Urinary bladder (tissue), 4 donors: ENCODE results near the gene GPR39. TPM values are rescaled to one million over a fixed set of nuclear protein-coding genes. Genes with fewer than 3 reads are reported as not detected.

Experiments
- DNase-seq: peaks from one replicate; pipeline ENCODE4 v3.0.0-alpha.2; 2015; ENCODE audit errors: extremely low spot score
- H3K27ac ChIP-seq: one replicate; pipeline ENCODE4 v1.5.1; 2013; ENCODE audit warnings: low read depth, mild to moderate bottlenecking, moderate library complexity
- H3K36me3 ChIP-seq: one replicate; pipeline ENCODE4 v1.6.1; 2013; ENCODE audit warnings: mild to moderate bottlenecking, moderate library complexity; ENCODE audit not compliant: insufficient read depth
- H3K4me1 ChIP-seq: one replicate; pipeline ENCODE4 v1.6.1; 2013; ENCODE audit warnings: mild to moderate bottlenecking, moderate library complexity; ENCODE audit not compliant: insufficient read depth
- H3K4me3 ChIP-seq: one replicate; pipeline ENCODE4 v1.5.1; 2013; ENCODE audit warnings: low read depth, low read length
- WGBS: extraction: QIAGEN DNeasy Blood & Tissue Kit; methylation state at CpG from one replicate; pipeline ENCODE4 v1.1.7; 2013; 5-methylcytosine and 5-hydroxymethylcytosine counted together
- polyA plus RNA-seq: library from polyadenylated mRNA; stranded (reverse); fragments of 200-250 nt; gene quantifications from one replicate; pipeline ENCODE4 v1.2.3, GENCODE V29; 2013
- small RNA-seq: library from RNA; depleted of rRNA; stranded (forward); fragments of <200 nt; gene quantifications from one replicate; pipeline ENCODE3, GENCODE V24; 2014
- total RNA-seq: library from RNA; depleted of rRNA; stranded (reverse); fragments of >200 nt; gene quantifications from one replicate; pipeline ENCODE4 v1.2.3, GENCODE V29; 2014
- donor health status: healthy with polysubstance abuse.
- donor health status: healthy.

The GPR39 gene
- total and polyA plus RNA-seq, 2 donors, result 1.4 to 3.2 TPM

DNA sequence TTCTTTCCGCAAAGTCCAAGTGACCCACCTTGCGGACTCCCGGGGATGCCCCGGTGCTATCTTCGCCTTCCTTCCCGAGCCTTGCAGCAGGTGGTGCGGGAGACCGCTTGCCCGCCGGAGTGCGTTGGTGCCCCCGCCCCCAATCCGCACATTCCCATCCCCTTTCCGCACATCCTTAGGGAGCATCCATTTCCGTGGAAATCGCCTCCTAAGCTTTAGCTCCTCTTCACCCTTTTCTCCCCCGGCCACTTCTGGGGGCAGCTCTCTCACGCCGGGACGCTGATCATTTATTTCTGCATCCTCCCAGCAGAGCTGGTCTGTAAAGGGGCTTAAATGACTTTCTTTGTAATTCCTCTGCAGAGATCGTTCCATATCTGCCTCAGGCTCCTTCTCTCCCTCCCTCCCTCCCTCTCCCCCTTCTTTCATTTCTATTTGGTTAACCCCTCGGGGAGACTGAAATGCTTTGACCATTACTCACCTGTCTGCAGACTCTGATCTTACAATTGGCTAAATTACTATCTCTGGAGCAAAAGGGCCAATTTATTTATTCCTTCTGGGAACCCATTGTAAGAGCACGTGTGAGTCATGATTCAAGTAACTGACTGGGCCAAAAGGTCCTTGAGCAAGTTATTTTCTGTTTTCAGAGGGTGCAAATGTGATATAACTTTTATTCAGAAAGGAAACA lies 254.7 kb downstream of the GPR39 start:
- DNase-seq, result no peak
- H3K4me1 ChIP-seq, result peaks cover 3% of the 10 kb centered on the region
- no peak overlapping the region for H3K27ac ChIP-seq
- H3K4me3 ChIP-seq, result no peak overlapping the region
- WGBS, result 14% methylated on average over 23 of the region's 23 CpGs
- no peaks in the 10 kb centered on the region for H3K36me3 ChIP-seq

DNA sequence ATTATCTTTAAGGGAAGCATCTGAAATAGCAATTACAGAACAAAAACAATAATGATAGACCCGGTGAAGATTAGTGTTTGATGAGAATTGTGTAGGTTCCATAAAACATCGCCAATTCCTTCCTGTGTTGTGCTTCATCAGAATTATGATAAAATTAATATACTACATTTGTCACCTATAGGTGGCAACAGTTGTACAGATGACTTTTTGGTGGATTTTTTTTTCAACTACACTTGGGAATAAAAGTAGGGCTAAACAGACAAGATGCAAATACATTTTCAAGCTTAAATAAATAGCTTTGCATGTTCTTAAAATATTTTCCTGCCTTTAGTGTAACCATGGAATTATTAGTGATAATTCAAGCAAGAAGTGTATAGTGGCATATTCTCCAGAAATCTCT lies 260.4 kb downstream of the GPR39 start:
- Histone ChIP-seq H3K4me3 (no peak overlapping the region), H3K36me3 (no peaks in the 10 kb centered on the region), H3K27ac (no peak overlapping the region), H3K4me1 (no peaks in the 10 kb centered on the region)
- no peak for DNase-seq
- WGBS, result 74% methylated on average over 2 of the region's 2 CpGs

DNA sequence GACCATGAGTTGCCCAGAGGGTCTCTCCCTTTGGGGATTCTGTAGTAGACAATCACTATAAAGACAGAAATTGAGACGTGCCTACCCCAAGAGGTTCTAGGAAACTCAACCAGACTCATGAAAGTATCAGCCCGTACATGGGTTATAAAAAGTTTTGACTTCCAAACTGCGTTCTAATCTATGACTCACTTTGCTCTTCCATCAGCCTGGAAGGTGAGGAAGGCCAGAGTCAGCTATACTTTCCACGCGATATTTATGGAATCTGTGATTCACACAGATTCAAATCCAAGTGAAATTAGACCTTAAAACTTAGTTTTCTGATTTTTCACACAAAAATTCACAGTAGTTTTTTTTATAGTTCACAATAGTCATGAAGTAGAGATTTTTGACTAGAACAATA lies 261.1 kb downstream of the GPR39 start:
- WGBS, result 88% methylated on average over 5 of the region's 5 CpGs
- no peak for DNase-seq
- Histone ChIP-seq H3K4me3 (no peak overlapping the region), H3K27ac (no peak overlapping the region), H3K4me1 (no peaks in the 10 kb centered on the region), H3K36me3 (no peaks in the 10 kb centered on the region)

DNA sequence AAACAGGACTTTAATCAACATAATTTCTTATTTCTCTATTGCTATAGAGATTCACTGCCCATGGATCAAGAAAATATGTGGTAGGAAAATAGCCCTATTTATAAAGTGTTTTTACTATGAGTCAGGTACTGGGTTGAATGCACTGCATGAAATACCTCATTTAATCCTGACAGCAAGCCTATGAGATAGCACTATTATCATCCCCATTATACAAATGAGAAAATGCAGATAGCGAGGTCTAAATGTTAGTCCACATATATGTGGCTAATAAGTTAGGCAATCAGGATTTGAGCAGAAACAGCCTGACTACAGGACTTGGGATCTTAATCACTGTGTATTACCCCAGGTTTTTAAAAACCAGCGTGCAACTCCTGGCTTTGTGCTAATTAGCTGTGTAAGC lies 261.9 kb downstream of the GPR39 start:
- Histone ChIP-seq H3K36me3 (no peaks in the 10 kb centered on the region), H3K4me1 (no peaks in the 10 kb centered on the region), H3K4me3 (no peak overlapping the region), H3K27ac (no peak overlapping the region)
- DNase-seq, result no peak
- WGBS, result 83% methylated on average over 2 of the region's 2 CpGs

DNA sequence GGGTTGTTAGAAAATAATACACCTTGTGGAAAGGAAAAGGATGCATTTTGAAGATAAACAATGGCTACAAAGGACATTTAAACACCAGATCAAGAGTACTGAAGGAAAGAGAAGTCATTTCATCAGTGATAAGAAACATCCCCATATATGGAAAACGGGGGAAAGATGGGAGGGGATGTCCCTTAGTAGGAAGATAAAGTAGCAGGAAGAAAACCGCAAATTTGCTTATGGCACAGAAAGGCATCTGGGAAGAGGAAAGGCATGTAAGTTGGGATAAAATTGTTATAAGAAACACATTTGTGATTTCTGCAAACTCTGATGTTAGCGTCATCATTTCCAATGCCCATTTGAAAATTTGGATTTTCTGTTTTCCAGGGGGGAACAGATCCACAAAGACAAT lies 263.9 kb downstream of the GPR39 start:
- WGBS, result 58% methylated on average over 3 of the region's 3 CpGs
- no peak for DNase-seq
- H3K27ac ChIP-seq, result no peak overlapping the region
- no peak overlapping the region for H3K4me3 ChIP-seq
- H3K36me3 ChIP-seq, result no peaks in the 10 kb centered on the region
- no peaks in the 10 kb centered on the region for H3K4me1 ChIP-seq

DNA sequence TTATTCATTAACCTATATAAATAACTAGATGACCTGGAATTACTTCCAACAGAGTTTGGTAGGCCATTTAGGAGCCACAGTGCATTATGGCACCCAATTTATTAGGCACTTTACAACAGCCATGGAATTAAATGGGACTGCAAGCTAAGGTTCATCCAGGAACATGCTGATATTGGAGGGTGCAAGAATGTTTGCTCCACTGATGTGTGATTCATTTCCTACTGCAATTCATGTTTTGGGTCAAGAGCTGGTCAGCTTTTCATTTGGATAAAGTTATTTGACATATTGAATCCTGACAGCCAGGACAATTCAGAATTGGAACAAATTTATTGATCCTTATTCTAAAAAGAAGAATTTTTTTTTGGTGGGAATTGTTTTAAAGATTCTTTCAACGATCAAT lies 265.2 kb downstream of the GPR39 start:
- Histone ChIP-seq H3K4me1 (no peaks in the 10 kb centered on the region), H3K27ac (no peak overlapping the region), H3K36me3 (no peaks in the 10 kb centered on the region), H3K4me3 (no peak overlapping the region)
- DNase-seq, result no peak
- WGBS, result 79% methylated on average over 1 of the region's 1 CpG

DNA sequence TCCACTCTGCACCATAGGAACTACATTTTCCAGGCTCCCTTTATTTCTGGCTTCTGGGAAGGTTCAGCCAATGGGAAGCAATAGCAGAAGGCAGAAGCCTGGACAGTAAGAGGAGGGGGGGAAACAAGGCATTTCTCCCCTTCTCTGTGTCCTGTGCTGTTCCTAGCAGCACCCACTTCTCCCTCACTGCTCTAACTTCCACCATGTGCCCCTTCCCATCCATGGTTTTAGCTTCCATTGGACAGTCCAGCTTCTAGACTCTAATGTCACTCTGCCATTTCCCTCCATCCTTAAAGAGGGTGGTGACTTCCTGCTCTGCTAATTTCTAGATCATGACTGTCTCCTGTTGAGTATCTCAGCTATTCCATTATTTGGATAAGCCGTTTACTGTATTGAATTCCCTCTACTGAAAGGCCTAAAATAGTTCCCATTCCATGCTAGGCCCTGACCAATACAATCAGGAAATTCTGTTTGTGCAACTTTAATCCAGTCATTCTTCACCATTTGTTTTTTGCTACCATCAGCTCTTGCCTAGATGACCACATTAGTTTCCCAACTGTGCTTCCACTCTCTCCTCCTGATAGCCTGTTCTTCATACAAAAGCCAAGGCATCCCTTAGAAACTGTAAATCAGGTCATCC lies 274.2 kb downstream of the GPR39 start:
- H3K36me3 ChIP-seq, result no peaks in the 10 kb centered on the region
- DNase-seq, result no peak
- no peak overlapping the region for H3K4me3 ChIP-seq
- H3K4me1 ChIP-seq, result no peaks in the 10 kb centered on the region
- WGBS, result 55% methylated on average over 1 of the region's 1 CpG
- no peak overlapping the region for H3K27ac ChIP-seq

DNA sequence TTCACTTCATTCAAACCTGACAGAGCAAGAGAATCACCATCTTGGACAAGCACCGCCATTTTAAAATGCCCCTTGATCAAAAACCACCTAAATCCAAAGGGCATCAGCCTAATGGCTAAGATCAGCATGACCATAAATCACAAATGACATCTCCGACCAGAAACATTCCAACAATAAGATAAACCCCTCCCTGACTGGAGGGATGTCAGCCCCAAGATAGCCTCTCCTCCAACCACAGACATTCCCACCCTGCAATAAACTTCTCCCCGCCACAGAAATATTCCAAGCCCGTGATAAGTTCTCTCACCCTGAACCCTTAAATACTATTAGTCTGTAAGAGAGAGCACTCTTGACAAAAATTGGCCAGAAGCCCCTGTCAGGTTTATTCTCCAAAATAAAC lies 275.0 kb downstream of the GPR39 start:
- no peak overlapping the region for H3K4me3 ChIP-seq
- 77% methylated on average over 4 of the region's 4 CpGs for WGBS
- H3K36me3 ChIP-seq, result no peaks in the 10 kb centered on the region
- no peak for DNase-seq
- H3K4me1 ChIP-seq, result no peaks in the 10 kb centered on the region
- no peak overlapping the region for H3K27ac ChIP-seq

DNA sequence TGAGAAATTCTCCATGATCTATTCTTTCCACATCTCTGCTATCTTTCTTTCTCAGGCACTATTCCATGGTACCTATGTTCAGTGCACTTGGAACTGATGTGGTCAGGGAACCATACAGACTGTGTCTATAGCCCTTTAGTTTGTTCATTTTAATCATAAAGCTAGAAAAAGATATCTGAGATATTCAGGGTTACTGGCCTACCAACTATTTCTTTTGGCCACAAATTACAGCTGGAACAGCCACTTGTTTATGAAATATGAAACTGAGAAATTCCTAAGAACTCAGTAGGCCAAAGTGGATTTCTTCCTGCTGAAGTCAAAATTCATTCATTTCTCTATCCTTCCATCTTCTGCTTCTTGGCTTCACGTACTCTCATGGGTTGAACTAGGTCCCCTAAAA lies 276.2 kb downstream of the GPR39 start:
- Histone ChIP-seq H3K4me1 (no peaks in the 10 kb centered on the region), H3K36me3 (no peaks in the 10 kb centered on the region), H3K4me3 (no peak overlapping the region), H3K27ac (no peak overlapping the region)
- no peak for DNase-seq
- WGBS, result 87% methylated on average over 1 of the region's 1 CpG

Small RNA genes within 50 kb of the gene (small RNA-seq; reads per million reads assigned to genes)
- not detected for gene RNU6-175P
